ENCODE data around the gene QRICH2.
A peak's percentile ranks its signal among the peaks of the same experiment; 100 is the strongest.
"Not testable (repeated sequence)": the region's sequence is repeated elsewhere in the genome, so short reads cannot be mapped to it uniquely, and the experiment has no call there.

QRICH2 gene

GRCh38 chr17:76329664-76330063 lies 21.6 kb upstream of the QRICH2 start:
- no peak for DNase-seq

GRCh38 chr17:76327696-76328095 lies 19.6 kb upstream of the QRICH2 start:
- peak; percentile 92 to 93 for DNase-seq

- DNase-seq, result no peak
Observed at GRCh38 chr17:76326306-76326705, 18.2 kb upstream of the QRICH2 start.

DNA sequence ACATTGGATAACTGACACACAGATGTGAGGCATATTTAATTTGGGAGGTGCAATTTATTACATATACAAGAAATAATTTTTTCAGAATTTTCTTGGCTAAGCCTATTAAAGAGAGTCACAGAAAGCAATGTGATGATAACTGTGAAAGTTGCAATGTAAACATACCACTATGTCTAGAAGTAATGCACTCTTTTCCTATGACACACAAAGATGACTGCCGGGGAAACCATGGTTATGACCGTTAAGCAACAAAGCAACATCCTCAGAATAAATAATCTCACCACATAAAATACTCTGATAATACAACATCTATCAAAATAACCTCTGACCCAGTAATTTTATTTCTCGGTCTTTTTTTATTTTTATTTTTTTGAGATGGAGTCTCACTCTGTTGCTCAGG lies 10.5 kb upstream of the QRICH2 start:
- no peak for DNase-seq

- no peak for DNase-seq
Observed at GRCh38 chr17:76317535-76317934, 9.5 kb upstream of the QRICH2 start.

- no peak for DNase-seq
Observed at GRCh38 chr17:76314392-76315227, 6.5 kb upstream of the QRICH2 start.

- no peak for DNase-seq
Observed at GRCh38 chr17:76312735-76313134, 4.7 kb upstream of the QRICH2 start.

DNA sequence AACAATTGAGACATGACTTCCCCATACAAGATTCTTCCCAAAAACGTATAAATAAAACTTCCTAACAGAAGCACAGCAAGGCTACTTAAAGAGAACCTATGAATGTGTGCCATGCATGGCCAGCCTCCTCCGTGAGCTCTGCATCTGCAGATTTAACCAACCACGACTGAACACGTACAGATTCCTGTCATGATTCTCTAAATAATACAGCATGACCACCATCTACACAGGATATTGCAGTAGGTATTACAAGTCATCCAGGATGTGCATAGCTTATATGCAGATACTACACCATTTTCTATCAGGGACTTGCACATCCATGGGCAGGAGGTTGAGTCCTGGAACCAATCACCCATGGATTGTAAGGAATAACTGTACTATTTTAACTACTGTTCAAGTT lies 1.4 kb upstream of the QRICH2 start:
- DNase-seq, result no peak

DNA sequence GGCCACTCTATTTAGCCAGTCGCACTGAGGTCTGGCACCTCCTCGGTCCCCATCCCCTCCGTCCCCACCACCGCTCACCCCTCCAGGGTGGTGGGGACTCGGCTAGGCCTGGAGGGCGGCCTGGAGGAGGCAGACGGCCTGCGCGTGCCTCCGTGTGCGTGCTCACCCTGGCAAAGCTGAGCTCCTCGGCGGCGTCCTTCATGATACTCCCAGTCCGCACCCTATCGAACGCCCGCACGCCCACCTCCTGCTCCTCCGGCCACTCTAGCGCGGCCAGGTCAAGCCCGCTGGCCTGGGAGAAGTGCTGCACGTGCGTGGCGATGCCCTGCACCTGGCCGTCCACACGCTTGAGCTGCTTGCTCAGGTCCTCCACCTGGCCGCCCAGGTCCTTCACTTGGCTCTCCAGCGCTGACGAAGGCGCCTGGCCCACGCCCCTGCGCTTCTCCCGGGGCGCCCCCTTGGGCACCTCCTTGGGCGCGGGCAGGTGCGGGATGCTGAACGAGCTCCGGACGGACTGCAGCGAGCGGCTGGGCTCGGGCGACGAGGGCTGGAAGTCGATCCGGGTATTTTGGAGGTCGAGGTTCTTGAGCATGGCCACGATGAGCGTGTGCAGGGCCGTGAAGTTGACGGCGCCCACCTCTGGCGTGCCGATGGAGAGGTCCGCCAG lies 644 bp downstream of the QRICH2 start:
- no peak for DNase-seq

DNA sequence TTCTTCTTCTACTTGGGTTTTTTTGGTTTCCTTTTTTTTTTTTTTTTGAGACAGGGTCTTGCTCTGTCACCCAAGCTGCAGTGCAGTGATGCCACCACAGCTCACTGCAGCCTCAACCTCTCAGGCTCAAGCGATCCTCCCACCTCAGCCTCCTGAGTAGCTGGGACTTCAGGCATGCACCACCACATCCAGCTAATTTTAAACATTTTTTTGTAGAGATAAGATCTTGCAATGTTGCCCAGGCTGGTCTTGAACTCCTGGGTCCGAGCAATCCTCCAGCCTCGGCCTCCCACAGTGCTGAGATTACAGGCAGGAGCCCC lies 3.0 kb downstream of the QRICH2 start:
- DNase-seq, result not testable (repeated sequence)

- no peak for DNase-seq
Observed at GRCh38 chr17:76304226-76305134, 3.6 kb downstream of the QRICH2 start.

DNA sequence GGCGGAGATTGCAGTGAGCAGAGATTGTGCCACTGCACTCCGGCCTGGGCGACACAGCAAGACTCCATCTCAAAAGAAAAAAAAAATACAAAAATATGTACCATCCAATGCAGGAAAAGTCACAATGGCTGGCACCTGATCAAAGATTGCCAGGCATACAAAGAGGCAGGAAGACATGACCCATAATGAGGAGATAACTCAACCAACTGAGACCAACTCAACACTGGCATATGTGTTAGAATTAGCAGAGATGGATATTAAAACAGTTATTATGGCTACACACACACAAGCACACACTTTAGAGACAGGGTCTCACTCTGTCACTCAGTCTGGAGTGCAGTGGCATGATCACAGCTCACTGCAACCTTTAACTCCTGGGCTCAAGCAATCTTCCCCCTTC lies 10.6 kb downstream of the QRICH2 start:
- no peak for DNase-seq

- DNase-seq, result no peak
Observed at GRCh38 chr17:76296889-76297288, 11.2 kb downstream of the QRICH2 start.

DNA sequence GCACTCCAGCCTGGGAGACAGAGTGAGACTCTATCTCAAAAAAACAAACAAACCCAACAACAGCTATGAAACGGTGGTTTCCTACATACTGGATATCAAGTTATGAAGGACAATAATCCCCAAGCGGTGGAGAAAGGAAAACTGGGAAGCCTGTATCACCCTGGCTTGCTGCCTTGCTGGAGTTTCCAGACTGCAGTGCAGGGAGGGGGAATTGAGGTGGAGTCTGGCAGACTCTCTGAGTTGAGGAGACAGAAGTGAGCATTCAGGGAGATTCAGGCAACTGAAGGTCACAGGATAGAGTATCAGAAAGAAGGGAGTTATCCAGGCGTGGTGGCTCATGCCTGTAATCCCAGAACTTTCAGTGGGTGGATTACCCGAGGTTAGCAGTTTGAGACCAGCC lies 11.9 kb downstream of the QRICH2 start:
- DNase-seq, result no peak

DNA sequence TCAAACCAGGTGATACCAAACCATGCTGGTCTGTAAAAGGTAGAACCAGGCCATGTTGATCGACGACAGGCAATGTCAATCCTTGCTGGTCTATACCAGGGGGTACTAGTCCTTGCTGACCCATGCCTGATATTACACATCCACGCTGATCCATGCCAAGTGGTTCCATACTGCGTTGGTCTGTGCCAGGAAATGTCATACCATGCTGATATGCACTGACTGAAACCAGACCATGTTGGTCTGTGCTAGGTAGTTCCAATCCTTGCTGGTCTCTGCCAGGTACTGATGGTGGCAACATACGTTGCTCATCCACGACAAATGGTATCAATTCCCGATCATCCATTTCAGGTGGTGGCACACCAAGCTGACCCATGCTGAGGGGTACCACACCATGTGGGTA lies 15.0 kb downstream of the QRICH2 start:
- no peak for DNase-seq

GRCh38 chr17:76292567-76292966 lies 15.5 kb downstream of the QRICH2 start:
- DNase-seq, result no peak

DNA sequence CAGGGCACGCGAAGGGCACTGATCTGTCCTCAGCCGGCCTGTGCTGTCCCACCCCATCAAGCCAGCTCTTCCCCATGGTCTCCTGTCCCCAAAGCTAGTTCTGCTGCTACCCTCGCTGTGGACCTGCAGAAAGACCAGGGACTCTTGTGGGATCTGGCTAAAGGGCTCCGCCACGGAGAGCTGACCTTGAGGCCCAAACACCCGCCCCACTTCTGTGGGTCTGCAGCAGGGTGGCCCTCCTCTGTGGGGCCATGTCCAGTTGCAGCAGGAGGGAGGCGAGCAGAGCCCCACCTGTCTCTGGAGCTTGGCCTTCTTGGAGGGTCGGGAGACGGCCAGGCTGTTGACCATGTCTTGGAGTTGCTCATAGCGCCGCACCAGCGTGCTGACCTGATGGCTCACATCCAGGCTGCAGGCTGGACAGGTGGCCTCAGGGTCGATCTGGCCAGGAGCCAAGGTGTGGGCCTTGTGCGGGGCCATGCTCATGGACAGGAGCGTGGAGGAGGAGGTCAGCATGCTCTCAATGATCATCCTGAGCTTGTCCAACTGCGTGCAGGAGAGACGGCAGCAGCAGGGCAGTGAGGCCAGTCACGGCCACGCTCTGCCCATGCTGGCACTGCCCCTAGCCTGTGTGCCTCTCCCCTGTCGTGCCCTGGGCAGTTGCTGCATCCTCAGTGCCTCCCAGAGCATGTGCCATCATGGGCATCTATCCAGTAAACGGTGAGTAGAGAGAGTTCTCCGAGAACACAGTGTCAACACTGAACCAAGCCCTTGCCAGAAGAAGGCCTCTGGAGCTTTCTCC lies 26.3 kb downstream of the QRICH2 start:
- no peak for DNase-seq

DNA sequence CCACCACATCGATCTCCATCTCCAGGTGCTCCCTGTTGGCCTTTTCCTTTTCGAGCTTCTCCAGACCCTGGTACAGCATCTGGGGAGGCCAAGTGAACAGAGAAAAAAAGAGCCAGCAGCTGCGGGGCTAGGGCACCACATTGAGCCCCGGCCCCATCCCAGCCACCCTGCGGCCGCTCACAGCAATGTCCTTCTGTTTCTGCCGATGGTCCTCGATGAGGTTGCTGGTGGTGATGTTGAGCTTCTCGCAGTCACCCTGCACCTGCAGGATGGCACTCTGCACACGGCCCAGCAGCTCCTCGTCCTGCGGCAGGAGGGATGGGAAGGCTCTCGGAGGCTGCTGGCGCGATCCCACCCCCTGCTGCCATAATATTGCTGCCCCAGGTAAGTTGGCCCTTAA lies 27.4 kb downstream of the QRICH2 start:
- no peak for DNase-seq

DNA sequence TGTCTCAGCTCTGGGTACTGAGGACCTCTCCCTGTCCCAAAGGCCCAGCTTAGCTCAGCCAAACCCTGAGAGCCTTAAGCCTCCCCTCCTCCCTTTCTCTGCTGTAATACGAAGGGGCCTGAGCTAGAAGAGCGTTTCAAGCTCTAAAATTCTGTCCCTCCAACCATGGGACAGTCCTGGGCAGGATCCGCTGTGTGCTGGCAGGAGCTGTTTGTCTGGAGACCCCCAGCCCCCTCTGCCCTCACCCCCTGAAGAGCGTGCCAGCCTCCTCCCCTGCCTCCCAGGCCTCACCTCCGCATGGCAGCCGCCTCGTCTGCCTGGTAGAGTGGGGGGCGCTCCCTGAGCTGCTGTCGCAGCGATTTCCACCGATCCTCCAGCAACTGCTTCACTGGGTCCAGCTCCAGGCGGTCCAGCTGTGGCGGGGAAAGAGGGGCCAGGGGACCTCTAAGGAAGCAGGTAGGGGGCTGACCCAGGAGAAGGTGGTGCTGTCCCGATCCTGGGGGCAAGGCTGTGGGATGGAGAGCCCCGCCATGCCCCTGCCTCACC lies 28.3 kb downstream of the QRICH2 start:
- no peak for DNase-seq

DNA sequence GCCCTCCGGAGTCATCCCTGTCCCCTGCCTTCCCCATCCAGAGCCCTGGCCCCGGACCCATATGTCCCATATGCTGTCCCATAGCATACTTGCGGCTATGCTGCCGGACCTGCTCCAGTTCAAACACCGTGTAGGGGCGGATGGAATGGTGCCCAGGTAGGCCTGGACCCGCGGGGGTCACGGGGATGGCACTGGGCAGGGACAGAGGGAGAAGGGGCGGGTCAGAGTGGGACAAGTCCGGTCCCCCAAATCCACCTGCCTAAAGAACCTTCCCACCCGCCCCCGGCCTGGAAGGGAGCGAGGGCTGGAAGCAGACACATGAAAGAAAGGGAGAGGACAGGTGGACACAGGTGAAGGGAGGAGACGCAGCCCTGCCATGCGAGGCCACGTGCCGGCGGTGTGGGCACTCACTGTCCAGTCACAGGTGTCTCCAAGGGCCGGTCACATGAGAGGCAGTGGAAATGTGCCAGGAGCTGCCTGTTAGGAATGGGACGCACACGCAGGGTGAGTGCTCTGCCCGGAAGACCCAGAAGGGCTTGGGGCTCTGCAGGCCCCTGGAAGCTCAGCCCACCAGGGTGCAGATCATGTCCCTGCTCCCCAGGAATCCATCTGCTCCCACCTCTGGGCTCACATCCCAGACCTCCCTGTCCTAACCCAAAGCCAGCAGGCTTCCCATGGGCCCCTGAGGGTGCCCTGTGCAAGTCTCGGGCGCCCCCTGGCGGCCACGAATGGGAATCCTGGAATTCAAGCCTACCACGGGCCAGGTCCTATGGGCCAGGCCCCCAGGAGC lies 28.9 kb downstream of the QRICH2 start:
- DNase-seq, result peak; percentile 80 to 86

GRCh38 chr17:76278268-76278908 lies 29.7 kb downstream of the QRICH2 start:
- DNase-seq, result no peak
